Smooth muscle cell (in vitro differentiated cells): ENCODE data around the gene C9orf78. TPM values are rescaled to one million over a fixed set of nuclear protein-coding genes. Genes with fewer than 3 reads are reported as not detected.

Experiments
- DNase-seq: peaks from one replicate; lab custom pipeline; 2025; ENCODE audit not compliant: unreplicated experiment; lab: John Stamatoyannopoulos, UW
- H2AFZ ChIP-seq: fragments of 200-600 bp; sonication (generic); 2 replicates; pipeline ENCODE4 v1.6.0; 2016; ENCODE audit warnings: antibody characterized with exemption, low read depth, mild to moderate bottlenecking
- H3F3A ChIP-seq: fragments of 200-600 bp; sonication (generic); 2 replicates; pipeline ENCODE4 v1.6.0; 2017; ENCODE audit warnings: antibody characterized with exemption, low read depth
- H3K27ac ChIP-seq: fragments of 200-600 bp; sonication (generic); 2 replicates; pipeline ENCODE4 v1.5.1; 2016; ENCODE audit warnings: low read depth, mild to moderate bottlenecking
- H3K27me3 ChIP-seq: fragments of 200-600 bp; sonication (generic); 2 replicates; pipeline ENCODE4 v1.6.1; 2016; ENCODE audit warnings: low read depth, mild to moderate bottlenecking
- H3K36me3 ChIP-seq: fragments of 200-600 bp; sonication (generic); 2 replicates; pipeline ENCODE4 v1.5.1; 2016; ENCODE audit warnings: low read depth
- H3K4me1 ChIP-seq: fragments of 200-600 bp; sonication (generic); 2 replicates; pipeline ENCODE4 v1.5.1; 2016; ENCODE audit warnings: low read depth
- H3K4me2 ChIP-seq: fragments of 200-600 bp; sonication (generic); 2 replicates; pipeline ENCODE4 v1.6.0; 2016; ENCODE audit warnings: mild to moderate bottlenecking
- H3K4me3 ChIP-seq: fragments of 200-600 bp; sonication (generic); 2 replicates; pipeline ENCODE4 v1.5.1; 2016; ENCODE audit warnings: mild to moderate bottlenecking
- H3K79me2 ChIP-seq: fragments of 200-600 bp; sonication (generic); 2 replicates; pipeline ENCODE4 v1.6.0; 2016; ENCODE audit warnings: low read depth, mild to moderate bottlenecking
- H3K9ac ChIP-seq: fragments of 200-600 bp; sonication (generic); 2 replicates; pipeline ENCODE4 v1.6.0; 2016; ENCODE audit warnings: low read depth
- H3K9me3 ChIP-seq: fragments of 200-600 bp; sonication (generic); replicated peaks from 2 replicates; pipeline ENCODE4 v1.5.1; 2016; ENCODE audit warnings: low read depth
- H4K20me1 ChIP-seq: fragments of 200-600 bp; sonication (generic); 2 replicates; pipeline ENCODE4 v1.6.0; 2016; ENCODE audit warnings: low read depth
- CTCF ChIP-seq: fragments of 200-600 bp; sonication (generic); IDR thresholded peaks from 2 replicates; pipeline ENCODE4 v1.5.1; 2017; ENCODE audit warnings: borderline replicate concordance, mild to moderate bottlenecking, antibody characterized with exemption; ENCODE audit not compliant: insufficient read depth, poor library complexity, severe bottlenecking
- WGBS: methylation state at CpG from one replicate; pipeline ENCODE4 v1.1.7; 2016; ENCODE audit warnings: low lambda C conversion rate; 5-methylcytosine and 5-hydroxymethylcytosine counted together
- polyA plus RNA-seq: library from polyadenylated mRNA; unstranded; fragments of >200 nt; fragmentation: Nextera tagmentation; extraction: Ambion mirVana; gene quantifications from 2 replicates; pipeline ENCODE4 v1.2.1, GENCODE V29; 2016
- total RNA-seq: library from RNA; depleted of rRNA; stranded (reverse); fragments of >200 nt; gene quantifications from 2 replicates; pipeline ENCODE4 v1.2.3, GENCODE V29; 2014

The C9orf78 gene
- total RNA-seq = 38.0 and 42.3 TPM in 2 replicates
- polyA plus RNA-seq = 53.8 and 78.0 TPM in 2 replicates

GRCh38 chr9:129835128-129835859 lies at the start of gene C9orf78, which contains the start of gene USP20:
Gene C9orf78 (minus strand): TSS chr9:129835275. CDS start chr9:129835221, 54 bp downstream.
Gene USP20 (plus strand): TSS chr9:129835458. CDS start chr9:129852556, 17,098 bp downstream.
- H3K9ac ChIP-seq = peak within 1 kb of the TSS; percentile 97
- H3F3A ChIP-seq = peaks cover 16% of the 10 kb centered on the region
- TF ChIP-seq CTCF = no peak
- peak within 1 kb of the TSS; percentile 93 for H3K4me2 ChIP-seq
- peaks cover 37% of the 10 kb centered on the region for H3K79me2 ChIP-seq
- H3K4me3 ChIP-seq = peak within 1 kb of the TSS; percentile 75
- H3K36me3 ChIP-seq = peaks cover 9% of the 10 kb centered on the region
- H4K20me1 ChIP-seq = peaks cover 20% of the 10 kb centered on the region
- peak within 1 kb of the TSS; percentile 90 for H2AFZ ChIP-seq
- H3K27ac ChIP-seq = peak within 1 kb of the TSS; percentile 75
- H3K27me3 ChIP-seq = no peaks in the 10 kb centered on the region
- H3K4me1 ChIP-seq = peaks cover 12% of the 10 kb centered on the region
- H3K9me3 ChIP-seq = no peaks in the 10 kb centered on the region
- WGBS = 1% methylated on average over 63 of the region's 81 CpGs
- DNase-seq = peak; percentile 84

GRCh38 chr9:129884220-129885017 lies 49.3 kb upstream of the C9orf78 start:
- DNase-seq = peak; percentile 26
- Histone ChIP-seq H3K79me2 (no peaks in the 10 kb centered on the region), H3K4me2 (peak overlapping the region; percentile 81), H2AFZ (no peak overlapping the region), H3K36me3 (no peaks in the 10 kb centered on the region), H3K27ac (peak overlapping the region; percentile 28), H3K4me3 (peak overlapping the region; percentile 33), H3K4me1 (peaks cover 23% of the 10 kb centered on the region), H3F3A (no peaks in the 10 kb centered on the region), H4K20me1 (no peaks in the 10 kb centered on the region), H3K27me3 (no peaks in the 10 kb centered on the region), H3K9me3 (no peaks in the 10 kb centered on the region), H3K9ac (no peak overlapping the region)
- WGBS = 23% methylated on average over 24 of the region's 24 CpGs
- TF ChIP-seq CTCF = no peak

- no peak for TF ChIP-seq CTCF
- Histone ChIP-seq H3K4me3 (no peak overlapping the region), H3K27me3 (no peaks in the 10 kb centered on the region), H3F3A (no peaks in the 10 kb centered on the region), H3K4me2 (no peak overlapping the region), H2AFZ (no peak overlapping the region), H3K36me3 (no peaks in the 10 kb centered on the region), H3K9me3 (no peaks in the 10 kb centered on the region), H3K27ac (no peak overlapping the region), H3K4me1 (peaks cover 23% of the 10 kb centered on the region), H3K79me2 (no peaks in the 10 kb centered on the region), H3K9ac (no peak overlapping the region), H4K20me1 (no peaks in the 10 kb centered on the region)
- DNase-seq = no peak
- 93% methylated on average over 19 of the region's 19 CpGs for WGBS
These were observed 46.7 kb upstream of the C9orf78 start for GRCh38 chr9:129881547-129882324.
